H1 (cell line): ENCODE data around the gene SRSF6. TPM values are rescaled to one million over a fixed set of nuclear protein-coding genes. Genes with fewer than 3 reads are reported as not detected.

Source experiments
- PHF8 ChIP-seq: fragments of 200-600 bp; sonication (generic); conservative IDR thresholded peaks from 2 replicates; pipeline ENCODE4 v1.7.1; 2012; ENCODE audit warnings: low read depth, mild to moderate bottlenecking, inconsistent platforms, low read length, moderate library complexity
- YY1 ChIP-seq: IDR thresholded peaks from 2 replicates; pipeline ENCODE4 v1.6.1; 2011; ENCODE audit warnings: low read depth, mild to moderate bottlenecking, low read length
- polyA plus RNA-seq, 7 experiments: library from polyadenylated mRNA; depleted of rRNA in 3 of 7; stranded (reverse) in 5 of 7; unstranded in 2 of 7; fragments of >200 nt in 5 of 7; fragments of 200-250 nt in 2 of 7; gene quantifications; 1 replicate in 5 of 7; 2 replicates in 1 of 7; 4 replicates in 1 of 7; pipeline versions ENCODE4 v1.2.1 to v1.2.3, GENCODE V29; 2011 to 2013; ENCODE audit warnings: missing spikeins in 2 of 7, mixed read lengths in 2 of 7
- total RNA-seq: library from RNA; stranded (reverse); fragmentation: NEBNext Ultra II Directional; extraction: Animal tissue kit (Norgen Biotek cat#: 25700); gene quantifications from 2 replicates; pipeline ENCODE4 v1.2.1, GENCODE V29; 2021

The SRSF6 gene
- total and polyA plus RNA-seq, 2 of the 8 experiments (the other 6 are each of a cell fraction or from before 2014, with no cell fraction given), result 48.0 to 171 TPM

- TF ChIP-seq YY1 (no peak), PHF8 (no peak)
- TF ChIP-seq, all 59 proteins: peak for 2
Observed at GRCh38 chr20:43442282-43442880, 15.3 kb upstream of the SRSF6 start (continued).
